Calu3 (cell line): ENCODE data around the gene EPHA5. TPM values are rescaled to one million over a fixed set of nuclear protein-coding genes. Genes with fewer than 3 reads are reported as not detected.

Experiments
- BruUV-seq: library from RNA; stranded (reverse); fragments of 400-500 nt; replicated peaks from 2 replicates; lab custom pipeline; 2021; lab: Mats Ljungman, UMichigan
- CTCF ChIA-PET: fragments of 300-600 bp; sonication (Branson Sonifier 250); formaldehyde crosslinking; loops from one replicate; lab custom pipeline; 2022; ENCODE audit warnings: antibody characterized with exemption; lab: Charles Lee
- DNase-seq: peaks from one replicate; pipeline ENCODE4 v3.0.0; 2022
- H3K27ac Mint-ChIP-seq: one replicate; pipeline ENCODE4 v1.8.0; 2022; ENCODE audit warnings: mixed read lengths; ENCODE audit not compliant: unreplicated experiment
- H3K27me3 Mint-ChIP-seq: one replicate; pipeline ENCODE4 v1.8.0; 2022; ENCODE audit warnings: mixed read lengths; ENCODE audit not compliant: unreplicated experiment
- H3K36me3 Mint-ChIP-seq: one replicate; pipeline ENCODE4 v1.8.0; 2022; ENCODE audit warnings: mild to moderate bottlenecking, moderate library complexity, mixed read lengths; ENCODE audit not compliant: insufficient read depth, unreplicated experiment
- H3K4me1 Mint-ChIP-seq: one replicate; pipeline ENCODE4 v1.8.0; 2022; ENCODE audit warnings: mild to moderate bottlenecking, low read depth, mixed read lengths; ENCODE audit not compliant: unreplicated experiment
- H3K4me3 Mint-ChIP-seq: one replicate; pipeline ENCODE4 v1.8.0; 2022; ENCODE audit warnings: mild to moderate bottlenecking, low read depth, moderate library complexity, mixed read lengths; ENCODE audit not compliant: unreplicated experiment
- H3K9me3 Mint-ChIP-seq: one replicate; pipeline ENCODE4 v1.8.0; 2022; ENCODE audit warnings: low read depth, mixed read lengths; ENCODE audit not compliant: unreplicated experiment
- intact Hi-C: fragments of 100-400 bp; cut with micrococcal nuclease; formaldehyde crosslinking; loops from one replicate; pipeline ENCODE4 v1.10.0; 2022; ENCODE audit not compliant: unreplicated experiment
- total RNA-seq: library from RNA; stranded (reverse); gene quantifications from 2 replicates; pipeline ENCODE4 v1.2.3, GENCODE V29; 2022
- TF ChIP-seq, protein P1 (sequence below): fragments of 200-600 bp; IDR thresholded peaks from one replicate; pipeline ENCODE4 v1.8.0; 2022; ENCODE audit warnings: antibody characterized with exemption; ENCODE audit not compliant: unreplicated experiment

The EPHA5 gene
- total RNA-seq, 1 experiment from 2014 or later, result not detected

DNA sequence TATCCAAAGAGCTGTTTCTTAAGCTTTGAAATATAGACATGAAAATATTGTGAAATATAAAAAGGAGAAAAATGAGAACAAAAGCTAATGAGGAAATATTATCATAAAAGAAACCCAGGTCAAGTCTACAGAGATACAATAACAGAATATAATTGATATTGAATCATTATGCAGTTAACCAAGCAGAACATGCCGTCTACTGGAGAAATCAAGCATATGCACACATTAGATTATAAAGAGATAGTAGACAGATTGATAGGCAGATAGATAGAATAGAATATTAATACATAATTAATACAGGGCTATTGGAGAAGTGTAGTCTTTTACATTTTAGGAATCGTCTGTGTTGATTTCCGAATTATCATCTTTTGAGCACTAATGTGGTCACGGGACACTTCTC lies 208.5 kb downstream of the EPHA5 start:
- CTCF ChIA-PET, result no interaction called here
- no peak for DNase-seq
- no peak overlapping the region for H3K4me3 Mint-ChIP-seq
- no peaks in the 10 kb centered on the region for H3K27me3 Mint-ChIP-seq
- H3K9me3 Mint-ChIP-seq, result peaks cover 9% of the 10 kb centered on the region
- H3K4me1 Mint-ChIP-seq, result no peaks in the 10 kb centered on the region
- intact Hi-C loops, result no loop called here
- no peaks in the 10 kb centered on the region for H3K36me3 Mint-ChIP-seq
- BruUV-seq, result no TSS peak
- TF ChIP-seq, protein P1, sequence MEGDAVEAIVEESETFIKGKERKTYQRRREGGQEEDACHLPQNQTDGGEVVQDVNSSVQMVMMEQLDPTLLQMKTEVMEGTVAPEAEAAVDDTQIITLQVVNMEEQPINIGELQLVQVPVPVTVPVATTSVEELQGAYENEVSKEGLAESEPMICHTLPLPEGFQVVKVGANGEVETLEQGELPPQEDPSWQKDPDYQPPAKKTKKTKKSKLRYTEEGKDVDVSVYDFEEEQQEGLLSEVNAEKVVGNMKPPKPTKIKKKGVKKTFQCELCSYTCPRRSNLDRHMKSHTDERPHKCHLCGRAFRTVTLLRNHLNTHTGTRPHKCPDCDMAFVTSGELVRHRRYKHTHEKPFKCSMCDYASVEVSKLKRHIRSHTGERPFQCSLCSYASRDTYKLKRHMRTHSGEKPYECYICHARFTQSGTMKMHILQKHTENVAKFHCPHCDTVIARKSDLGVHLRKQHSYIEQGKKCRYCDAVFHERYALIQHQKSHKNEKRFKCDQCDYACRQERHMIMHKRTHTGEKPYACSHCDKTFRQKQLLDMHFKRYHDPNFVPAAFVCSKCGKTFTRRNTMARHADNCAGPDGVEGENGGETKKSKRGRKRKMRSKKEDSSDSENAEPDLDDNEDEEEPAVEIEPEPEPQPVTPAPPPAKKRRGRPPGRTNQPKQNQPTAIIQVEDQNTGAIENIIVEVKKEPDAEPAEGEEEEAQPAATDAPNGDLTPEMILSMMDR, result no peak
- H3K27ac Mint-ChIP-seq, result no peak overlapping the region

DNA sequence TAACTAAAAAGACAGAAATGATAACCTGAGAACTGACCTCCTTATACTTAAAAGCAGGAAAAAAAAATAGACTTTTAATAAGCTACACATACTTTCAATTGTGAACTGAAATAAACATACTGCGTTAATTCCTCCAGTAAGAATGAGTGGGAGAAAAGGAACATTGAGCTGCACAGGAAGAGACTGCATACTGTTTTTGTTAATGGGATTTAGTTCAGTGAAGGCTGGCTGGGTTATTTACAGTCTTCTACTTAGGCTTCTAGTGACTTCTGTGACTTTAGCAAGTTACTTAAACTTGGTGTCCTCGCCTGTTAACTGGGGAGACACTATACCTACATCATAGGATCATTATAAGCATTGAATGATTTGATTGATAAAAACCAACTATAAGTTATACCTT lies 213.3 kb downstream of the EPHA5 start:
- Mint-ChIP-seq H3K27ac (no peak overlapping the region), H3K9me3 (no peaks in the 10 kb centered on the region), H3K4me3 (no peak overlapping the region), H3K4me1 (no peaks in the 10 kb centered on the region), H3K36me3 (no peaks in the 10 kb centered on the region), H3K27me3 (no peaks in the 10 kb centered on the region)
- CTCF ChIA-PET, result no interaction called here
- BruUV-seq, result no TSS peak
- TF ChIP-seq, protein P1, result no peak
- intact Hi-C loops, result no loop called here
- no peak for DNase-seq

DNA sequence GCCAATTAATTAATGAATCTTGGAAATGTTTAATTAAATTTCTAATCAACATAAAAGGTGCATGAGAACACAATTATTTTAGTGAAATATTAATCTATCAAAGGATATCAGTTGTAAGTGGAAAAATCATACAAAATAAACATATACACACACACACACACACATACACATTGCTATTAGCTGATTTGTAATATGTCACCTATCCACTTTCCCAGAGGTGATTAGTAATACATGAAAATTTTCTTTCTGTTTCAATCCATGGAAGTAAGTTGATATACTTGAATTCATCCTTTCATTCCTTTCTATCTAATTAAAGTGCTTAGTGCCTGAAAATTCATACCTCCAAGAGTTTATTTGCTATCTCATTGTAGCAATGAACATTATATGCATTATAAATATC lies 213.7 kb downstream of the EPHA5 start:
- H3K27me3 Mint-ChIP-seq, result no peaks in the 10 kb centered on the region
- no peaks in the 10 kb centered on the region for H3K9me3 Mint-ChIP-seq
- CTCF ChIA-PET, result no interaction called here
- TF ChIP-seq, protein P1, result no peak
- BruUV-seq, result no TSS peak
- H3K27ac Mint-ChIP-seq, result no peak overlapping the region
- no peaks in the 10 kb centered on the region for H3K36me3 Mint-ChIP-seq
- H3K4me1 Mint-ChIP-seq, result no peaks in the 10 kb centered on the region
- H3K4me3 Mint-ChIP-seq, result no peak overlapping the region
- no peak for DNase-seq
- intact Hi-C loops, result no loop called here

DNA sequence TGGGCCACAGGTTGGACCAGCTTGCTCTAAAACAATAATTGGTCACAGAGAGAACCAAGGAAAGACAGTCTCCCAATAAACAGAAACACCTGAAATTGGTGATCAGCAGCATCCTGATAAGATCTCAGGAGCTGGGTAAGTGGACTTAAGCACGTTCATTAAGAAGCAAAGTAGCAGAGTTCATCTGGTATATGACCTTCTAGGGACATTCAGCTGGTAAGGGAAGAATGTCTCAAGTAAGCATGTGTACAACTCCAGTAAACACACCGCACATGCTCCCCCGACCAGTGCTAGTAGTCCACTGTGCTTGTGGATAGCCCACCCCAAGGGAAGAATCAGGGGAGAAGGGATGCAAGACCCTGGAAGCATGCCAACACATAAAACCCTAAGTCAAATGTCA lies 216.9 kb downstream of the EPHA5 start:
- H3K27me3 Mint-ChIP-seq, result no peaks in the 10 kb centered on the region
- CTCF ChIA-PET, result no interaction called here
- no peak overlapping the region for H3K4me3 Mint-ChIP-seq
- no peaks in the 10 kb centered on the region for H3K9me3 Mint-ChIP-seq
- no peaks in the 10 kb centered on the region for H3K4me1 Mint-ChIP-seq
- intact Hi-C loops, result no loop called here
- no peak overlapping the region for H3K27ac Mint-ChIP-seq
- no peaks in the 10 kb centered on the region for H3K36me3 Mint-ChIP-seq
- TF ChIP-seq, protein P1, result no peak
- DNase-seq, result no peak
- BruUV-seq, result no TSS peak
